Lower leg skin (tissue), 3 donors: ENCODE measurements around the gene SYCE1.
"Not testable (repeated sequence)": the region's sequence is repeated elsewhere in the genome, so short reads cannot be mapped to it uniquely, and the experiment has no call there.

Experiments
- POLR2A ChIP-seq, 2 donors: fragments of 450-650 bp; IDR thresholded peaks; one replicate each; pipeline ENCODE4 v1.6.1; 2016 to 2017; ENCODE audit warnings: antibody characterized with exemption in 2 of 2, mild to moderate bottlenecking in 1 of 2, moderate library complexity in 1 of 2
- TF ChIP-seq, protein P1 (sequence below), 3 donors: fragments of 450-650 bp; IDR thresholded peaks; one replicate each; pipeline ENCODE4 v1.5.1; 2016; ENCODE audit warnings: antibody characterized with exemption in 3 of 3, mild to moderate bottlenecking in 3 of 3, moderate library complexity in 2 of 3

DNA sequence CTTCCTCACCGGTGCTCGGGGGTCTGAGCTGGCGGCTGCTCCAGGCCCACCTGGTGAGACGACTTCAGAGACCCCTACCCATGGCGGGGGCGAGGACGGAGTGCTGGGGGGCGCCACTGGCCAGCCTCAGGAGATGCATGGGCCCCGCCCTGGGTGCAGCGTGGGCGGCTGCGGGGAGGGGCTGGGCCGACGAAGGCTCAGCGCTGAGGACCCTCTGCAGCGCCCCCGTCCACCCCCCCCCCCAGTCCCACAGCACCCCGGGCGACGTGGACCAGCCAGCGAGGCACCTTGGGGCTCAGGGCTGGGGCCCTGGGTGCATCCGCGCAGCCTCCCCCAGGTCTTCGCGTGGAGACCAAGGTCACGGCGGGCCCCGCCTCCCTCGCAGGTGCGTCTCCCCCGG lies 11.7 kb upstream of the SYCE1 start:
- TF ChIP-seq, protein P1, sequence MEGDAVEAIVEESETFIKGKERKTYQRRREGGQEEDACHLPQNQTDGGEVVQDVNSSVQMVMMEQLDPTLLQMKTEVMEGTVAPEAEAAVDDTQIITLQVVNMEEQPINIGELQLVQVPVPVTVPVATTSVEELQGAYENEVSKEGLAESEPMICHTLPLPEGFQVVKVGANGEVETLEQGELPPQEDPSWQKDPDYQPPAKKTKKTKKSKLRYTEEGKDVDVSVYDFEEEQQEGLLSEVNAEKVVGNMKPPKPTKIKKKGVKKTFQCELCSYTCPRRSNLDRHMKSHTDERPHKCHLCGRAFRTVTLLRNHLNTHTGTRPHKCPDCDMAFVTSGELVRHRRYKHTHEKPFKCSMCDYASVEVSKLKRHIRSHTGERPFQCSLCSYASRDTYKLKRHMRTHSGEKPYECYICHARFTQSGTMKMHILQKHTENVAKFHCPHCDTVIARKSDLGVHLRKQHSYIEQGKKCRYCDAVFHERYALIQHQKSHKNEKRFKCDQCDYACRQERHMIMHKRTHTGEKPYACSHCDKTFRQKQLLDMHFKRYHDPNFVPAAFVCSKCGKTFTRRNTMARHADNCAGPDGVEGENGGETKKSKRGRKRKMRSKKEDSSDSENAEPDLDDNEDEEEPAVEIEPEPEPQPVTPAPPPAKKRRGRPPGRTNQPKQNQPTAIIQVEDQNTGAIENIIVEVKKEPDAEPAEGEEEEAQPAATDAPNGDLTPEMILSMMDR (IDR thresholded peaks at IDR 0.05): not testable (repeated sequence)
- not testable (repeated sequence) for TF ChIP-seq POLR2A (IDR thresholded peaks at IDR 0.05)
